Measurements from ENCODE around the gene ADRM1. TPM values are rescaled to one million over a fixed set of nuclear protein-coding genes. Genes with fewer than 3 reads are reported as not detected.

The ADRM1 gene
- total and polyA plus RNA-seq, 2 experiments from 2014 or later = 206 to 243 TPM

- DNase-seq (ENCODE audit: low spot score) = no peak
- no peak overlapping the region for H3K4me2 ChIP-seq
- H3K36me3 ChIP-seq (ENCODE audit: insufficient read depth) = no peaks in the 10 kb centered on the region
- H3K4me1 ChIP-seq (ENCODE audit: insufficient read depth) = no peaks in the 10 kb centered on the region
- Mint-ChIP-seq H3K4me1 (no peaks in the 10 kb centered on the region), H3K36me3 (ENCODE audit: low read depth) (peaks cover 33% of the 10 kb centered on the region), H3K27me3 (ENCODE audit: insufficient read depth, low read depth, poor library complexity) (peaks cover 7% of the 10 kb centered on the region), H3K4me3 (no peak overlapping the region), H3K27ac (no peak overlapping the region), H3K9me3 (no peaks in the 10 kb centered on the region)
- no peaks in the 10 kb centered on the region; the same call in 1 of the 2 replicates for H4K20me1 ChIP-seq (replicated peaks; ENCODE audit: insufficient read depth)
- no peaks in the 10 kb centered on the region for H3K9me2 ChIP-seq (ENCODE audit: insufficient read depth)
- 0 out of 2 replicates have a peak, but pooled peaks cover 5% of the 10 kb centered on the region for H3F3A ChIP-seq (replicated peaks; ENCODE audit: low read depth)
- H3K79me2 ChIP-seq (replicated peaks; ENCODE audit: insufficient read depth) = no peaks in the 10 kb centered on the region
- H3K27me3 ChIP-seq (ENCODE audit: insufficient read depth) = no peaks in the 10 kb centered on the region
- no peak overlapping the region for H2AFZ ChIP-seq
- TF ChIP-seq NANOG (IDR thresholded peaks at IDR 0.05; ENCODE audit: borderline replicate concordance) (no peak), STAT1 (IDR thresholded peaks at IDR 0.05; ENCODE audit: unreplicated experiment) (no peak), JUNB (IDR thresholded peaks at IDR 0.05; ENCODE audit: unreplicated experiment) (no peak), ETS1 (IDR thresholded peaks at IDR 0.05) (no peak), ZNF331 (CRISPR knock-in tag; IDR thresholded peaks at IDR 0.05; ENCODE audit: low read depth) (no peak), EZH2 (IDR thresholded peaks at IDR 0.05; ENCODE audit: low read depth, unreplicated experiment) (no peak), CREB1 (CRISPR knock-in tag; IDR thresholded peaks at IDR 0.05; ENCODE audit: low read depth) (no peak), ZNF462 (CRISPR knock-in tag; IDR thresholded peaks at IDR 0.05) (no peak), ZNF114 (CRISPR knock-in tag; IDR thresholded peaks at IDR 0.05) (no peak)
- ATAC-seq = no peak
- H3K4me3 ChIP-seq = no peak overlapping the region
- no peak overlapping the region for H3K27ac ChIP-seq (ENCODE audit: low read depth)
Observed at GRCh38 chr20:62294516-62294915, 8.3 kb upstream of the ADRM1 start.

All from GM23338 (cell line).